HepG2 (cell line): Measurements from ENCODE around the gene C2orf15. TPM values are rescaled to one million over a fixed set of nuclear protein-coding genes. Genes with fewer than 3 reads are reported as not detected.

Experiments used
- AHDC1 ChIP-seq: sonication (generic); formaldehyde crosslinking; IDR thresholded peaks from 2 replicates; pipeline ENCODE4 v1.5.1; 2020; ENCODE audit warnings: mild to moderate bottlenecking, missing genetic modification reagents, borderline replicate concordance
- FOXK1 ChIP-seq: sonication (generic); formaldehyde crosslinking; IDR thresholded peaks from 2 replicates; pipeline ENCODE4 v1.4.0; 2020; ENCODE audit warnings: low read depth, missing genetic modification reagents, borderline replicate concordance
- GTF2F1 ChIP-seq: fragments of 150-350 bp; IDR thresholded peaks from 2 replicates; pipeline ENCODE4 v1.6.1; 2014; ENCODE audit warnings: low read length
- MYC ChIP-seq: sonication (generic); formaldehyde crosslinking; IDR thresholded peaks from 2 replicates; pipeline ENCODE4 v1.9.0; 2021; ENCODE audit warnings: missing genetic modification reagents, borderline replicate concordance
- NFIB ChIP-seq: sonication (generic); formaldehyde crosslinking; IDR thresholded peaks from 2 replicates; pipeline ENCODE4 v1.9.0; 2021; ENCODE audit warnings: missing genetic modification reagents, mild to moderate bottlenecking, borderline replicate concordance
- RNF2 ChIP-seq: fragments of 450-650 bp; conservative IDR thresholded peaks from 2 replicates; pipeline ENCODE4 v1.6.1; 2016; ENCODE audit warnings: low read depth
- SNAI1 ChIP-seq: sonication (generic); formaldehyde crosslinking; IDR thresholded peaks from 2 replicates; pipeline ENCODE4 v1.5.0; 2020; ENCODE audit warnings: mild to moderate bottlenecking, missing genetic modification reagents, borderline replicate concordance
- ZFP36 ChIP-seq: fragments of 150-350 bp; IDR thresholded peaks from 2 replicates; pipeline ENCODE4 v1.6.1; 2018; ENCODE audit warnings: borderline replicate concordance, low read length, low read depth; ENCODE audit not compliant: partially characterized antibody
- ZFY ChIP-seq: sonication (generic); formaldehyde crosslinking; IDR thresholded peaks from 2 replicates; pipeline ENCODE4 v1.4.0; 2020; ENCODE audit warnings: missing genetic modification reagents
- ZNF552 ChIP-seq: sonication (generic); formaldehyde crosslinking; IDR thresholded peaks from 2 replicates; pipeline ENCODE4 v1.9.0; 2022; ENCODE audit warnings: missing genetic modification reagents, mild to moderate bottlenecking, borderline replicate concordance
- ZNF614 ChIP-seq: IDR thresholded peaks from 2 replicates; pipeline ENCODE4 v1.6.1; 2018; ENCODE audit warnings: missing biosample characterization, missing genetic modification reagents, inconsistent platforms, borderline replicate concordance
- ZNF660 ChIP-seq: sonication (generic); formaldehyde crosslinking; IDR thresholded peaks from 2 replicates; pipeline ENCODE4 v1.5.1; 2020; ENCODE audit warnings: mild to moderate bottlenecking, low read depth, missing genetic modification reagents, borderline replicate concordance
- ZNF670 ChIP-seq: sonication (generic); formaldehyde crosslinking; IDR thresholded peaks from 2 replicates; pipeline ENCODE4 v1.8.0; 2022; ENCODE audit warnings: mild to moderate bottlenecking, missing genetic modification reagents, borderline replicate concordance
- ZSCAN25 ChIP-seq: sonication (generic); formaldehyde crosslinking; IDR thresholded peaks from 2 replicates; pipeline ENCODE4 v1.8.0; 2022; ENCODE audit warnings: mild to moderate bottlenecking, missing genetic modification reagents
- polyA plus RNA-seq, 8 experiments: library from polyadenylated mRNA; depleted of rRNA in 3 of 8; stranded (reverse) in 7 of 8; unstranded in 1 of 8; fragments of >200 nt; fragmentation: Illumina TruSeq in 4 of 8; extraction: Trizol in 4 of 8; gene quantifications; 2 replicates each; pipeline versions ENCODE4 v1.2.1 to v1.2.3, GENCODE V29; 2011 to 2016; ENCODE audit warnings: low read depth in 4 of 8, missing spikeins in 1 of 8, mixed read lengths in 1 of 8; ENCODE audit not compliant: insufficient read depth in 1 of 8
- total RNA-seq, 5 experiments: library from RNA; depleted of rRNA; stranded (reverse); fragments of >200 nt; fragmentation: Illumina TruSeq; extraction: Trizol; gene quantifications; 2 replicates each; pipeline ENCODE4 v1.2.3, GENCODE V29; 2016; ENCODE audit warnings: low read depth in 1 of 5
- TF ChIP-seq, protein P1 (sequence below): sonication (generic); formaldehyde crosslinking; IDR thresholded peaks from 2 replicates; pipeline ENCODE4 v1.9.0; 2021; ENCODE audit warnings: missing genetic modification reagents, borderline replicate concordance
- TF ChIP-seq, protein P2 (sequence below): sonication (generic); formaldehyde crosslinking; IDR thresholded peaks from 2 replicates; pipeline ENCODE4 v1.5.0; 2020; ENCODE audit warnings: mild to moderate bottlenecking, missing genetic modification reagents, moderate library complexity

C2orf15 gene
- total and polyA plus RNA-seq, 2 of the 13 experiments (the other 11 are each of a cell fraction or from before 2014, with no cell fraction given) = 5.5 to 8.3 TPM

DNA sequence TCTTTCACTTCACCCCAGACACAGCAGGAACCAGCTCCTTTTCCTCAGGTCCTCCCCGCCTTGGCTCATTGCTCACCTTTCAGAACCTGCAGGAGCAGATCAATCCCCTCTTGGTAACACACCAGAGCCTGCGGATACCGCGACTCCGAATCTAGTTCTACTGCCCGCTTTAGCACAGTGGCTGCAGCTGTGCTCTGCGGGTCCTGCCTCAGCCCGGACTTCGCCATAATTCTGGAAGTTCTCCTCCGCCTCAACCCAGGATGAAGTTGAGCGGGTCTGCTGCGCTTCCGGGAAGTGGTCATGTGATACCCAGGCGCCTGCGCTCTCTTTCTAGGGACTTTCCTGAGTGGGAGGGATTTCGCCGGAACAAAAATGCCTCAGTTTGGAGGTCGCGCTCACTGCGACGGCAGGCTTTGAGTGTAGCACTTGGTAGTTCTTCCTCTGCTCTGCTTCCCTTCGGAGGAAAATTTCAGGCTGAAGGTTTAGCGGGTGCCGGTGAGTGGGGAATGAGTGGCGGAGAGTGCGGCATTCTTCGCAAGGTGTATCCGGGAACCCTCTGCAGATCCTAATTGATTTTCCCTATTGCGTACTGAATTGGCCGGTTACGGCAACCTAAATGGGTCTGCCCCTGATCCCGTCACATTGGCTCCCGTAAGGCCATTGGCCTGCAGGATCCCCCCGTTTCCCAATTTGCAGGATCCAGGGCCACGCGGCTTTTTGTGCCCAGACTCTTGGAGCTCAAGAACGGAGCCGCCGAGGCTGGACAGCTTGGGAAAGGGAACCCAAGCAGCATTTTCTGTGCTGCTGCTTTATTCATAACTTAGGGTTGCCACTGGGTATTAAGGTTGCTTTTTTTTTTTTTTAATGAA, 39.5 kb downstream of the C2orf15 start, which contains the start of the genes MITD1 and MRPL30 (continued):
- peak; percentile 88 for TF ChIP-seq ZSCAN25 (CRISPR knock-in tag)
- peak; percentile 87 for TF ChIP-seq FOXK1 (CRISPR knock-in tag)
- TF ChIP-seq ZNF670 = peak; percentile 99
- TF ChIP-seq, protein P1, sequence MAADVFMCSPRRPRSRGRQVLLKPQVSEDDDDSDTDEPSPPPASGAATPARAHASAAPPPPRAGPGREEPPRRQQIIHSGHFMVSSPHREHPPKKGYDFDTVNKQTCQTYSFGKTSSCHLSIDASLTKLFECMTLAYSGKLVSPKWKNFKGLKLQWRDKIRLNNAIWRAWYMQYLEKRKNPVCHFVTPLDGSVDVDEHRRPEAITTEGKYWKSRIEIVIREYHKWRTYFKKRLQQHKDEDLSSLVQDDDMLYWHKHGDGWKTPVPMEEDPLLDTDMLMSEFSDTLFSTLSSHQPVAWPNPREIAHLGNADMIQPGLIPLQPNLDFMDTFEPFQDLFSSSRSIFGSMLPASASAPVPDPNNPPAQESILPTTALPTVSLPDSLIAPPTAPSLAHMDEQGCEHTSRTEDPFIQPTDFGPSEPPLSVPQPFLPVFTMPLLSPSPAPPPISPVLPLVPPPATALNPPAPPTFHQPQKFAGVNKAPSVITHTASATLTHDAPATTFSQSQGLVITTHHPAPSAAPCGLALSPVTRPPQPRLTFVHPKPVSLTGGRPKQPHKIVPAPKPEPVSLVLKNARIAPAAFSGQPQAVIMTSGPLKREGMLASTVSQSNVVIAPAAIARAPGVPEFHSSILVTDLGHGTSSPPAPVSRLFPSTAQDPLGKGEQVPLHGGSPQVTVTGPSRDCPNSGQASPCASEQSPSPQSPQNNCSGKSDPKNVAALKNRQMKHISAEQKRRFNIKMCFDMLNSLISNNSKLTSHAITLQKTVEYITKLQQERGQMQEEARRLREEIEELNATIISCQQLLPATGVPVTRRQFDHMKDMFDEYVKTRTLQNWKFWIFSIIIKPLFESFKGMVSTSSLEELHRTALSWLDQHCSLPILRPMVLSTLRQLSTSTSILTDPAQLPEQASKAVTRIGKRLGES (CRISPR knock-in tag) = peak; percentile 76
- TF ChIP-seq MYC (CRISPR knock-in tag) = peak; percentile 90
- TF ChIP-seq GTF2F1 = peak; percentile 95
- TF ChIP-seq NFIB (CRISPR knock-in tag) = no peak
- peak; percentile 9; the same call in 1 of the 2 replicates for TF ChIP-seq ZNF552 (CRISPR knock-in tag)
- TF ChIP-seq, protein P2, sequence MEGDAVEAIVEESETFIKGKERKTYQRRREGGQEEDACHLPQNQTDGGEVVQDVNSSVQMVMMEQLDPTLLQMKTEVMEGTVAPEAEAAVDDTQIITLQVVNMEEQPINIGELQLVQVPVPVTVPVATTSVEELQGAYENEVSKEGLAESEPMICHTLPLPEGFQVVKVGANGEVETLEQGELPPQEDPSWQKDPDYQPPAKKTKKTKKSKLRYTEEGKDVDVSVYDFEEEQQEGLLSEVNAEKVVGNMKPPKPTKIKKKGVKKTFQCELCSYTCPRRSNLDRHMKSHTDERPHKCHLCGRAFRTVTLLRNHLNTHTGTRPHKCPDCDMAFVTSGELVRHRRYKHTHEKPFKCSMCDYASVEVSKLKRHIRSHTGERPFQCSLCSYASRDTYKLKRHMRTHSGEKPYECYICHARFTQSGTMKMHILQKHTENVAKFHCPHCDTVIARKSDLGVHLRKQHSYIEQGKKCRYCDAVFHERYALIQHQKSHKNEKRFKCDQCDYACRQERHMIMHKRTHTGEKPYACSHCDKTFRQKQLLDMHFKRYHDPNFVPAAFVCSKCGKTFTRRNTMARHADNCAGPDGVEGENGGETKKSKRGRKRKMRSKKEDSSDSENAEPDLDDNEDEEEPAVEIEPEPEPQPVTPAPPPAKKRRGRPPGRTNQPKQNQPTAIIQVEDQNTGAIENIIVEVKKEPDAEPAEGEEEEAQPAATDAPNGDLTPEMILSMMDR (CRISPR knock-in tag) = peak; percentile 33; the same call in 1 of the 2 replicates
- TF ChIP-seq ZNF614 (CRISPR knock-in tag) = peak; percentile 98
- TF ChIP-seq AHDC1 (CRISPR knock-in tag) = peak; percentile 75; the same call in 1 of the 2 replicates
- no peak for TF ChIP-seq ZNF660
- TF ChIP-seq ZFP36 = peak; percentile 52
- TF ChIP-seq ZFY = peak; percentile 87
- TF ChIP-seq SNAI1 = peak; percentile 88; the same call in 1 of the 2 replicates
- TF ChIP-seq RNF2 = peak; percentile 77
